Fibroblast of gingiva (primary cell): ENCODE measurements around the gene LTBP4.

Experiments used
- DNase-seq: peaks from one replicate; pipeline ENCODE4 v3.0.0-alpha.2; 2011; ENCODE audit warnings: low read depth

Gene LTBP4

GRCh38 chr19:40663695-40664692 is 62.8 kb downstream of the LTBP4 start:
- no peak for DNase-seq

- no peak for DNase-seq
Measured at GRCh38 chr19:40666803-40667438, 65.8 kb downstream of the LTBP4 start.

- no peak for DNase-seq
Measured at GRCh38 chr19:40667602-40668001, 66.4 kb downstream of the LTBP4 start.

- DNase-seq = no peak
Measured at GRCh38 chr19:40668991-40669614, 67.9 kb downstream of the LTBP4 start.

- DNase-seq = no peak
Measured at GRCh38 chr19:40671404-40671803, 70.2 kb downstream of the LTBP4 start.

GRCh38 chr19:40672038-40672437 is 70.9 kb downstream of the LTBP4 start:
- no peak for DNase-seq

GRCh38 chr19:40672573-40673299 is 71.6 kb downstream of the LTBP4 start:
- DNase-seq = no peak

- DNase-seq = no peak
Measured at GRCh38 chr19:40673397-40673796, 72.2 kb downstream of the LTBP4 start.

GRCh38 chr19:40674291-40674690 is 73.1 kb downstream of the LTBP4 start:
- DNase-seq = peak; percentile 71

GRCh38 chr19:40677156-40677555 is 76.0 kb downstream of the LTBP4 start:
- DNase-seq = no peak
